Endothelial cell of umbilical vein (primary cell): Measurements from ENCODE around the gene HOXC12.

Experiments
- EZH2 ChIP-seq: IDR thresholded peaks from 2 replicates; pipeline ENCODE4 v1.6.1; 2012; ENCODE audit warnings: borderline replicate concordance, low read depth, mild to moderate bottlenecking, moderate library complexity, low read length, inconsistent platforms; ENCODE audit not compliant: severe bottlenecking
- GATA2 ChIP-seq: IDR thresholded peaks from 2 replicates; pipeline ENCODE4 v1.7.0; 2011; ENCODE audit warnings: low read depth, mild to moderate bottlenecking, moderate library complexity, mixed read lengths, low read length; ENCODE audit not compliant: insufficient read length, insufficient read depth
- MYC ChIP-seq: IDR thresholded peaks from one replicate; pipeline ENCODE4 v1.6.1; 2011; ENCODE audit warnings: mild to moderate bottlenecking, low read depth, low read length
- POLR2A ChIP-seq: IDR thresholded peaks from 2 replicates; pipeline ENCODE4 v1.6.1; 2012; ENCODE audit warnings: low read depth, mild to moderate bottlenecking, control low read depth, low read length
- POLR2AphosphoS5 ChIP-seq: IDR thresholded peaks from 2 replicates; pipeline ENCODE4 v1.6.1; 2012; ENCODE audit warnings: low read depth, mild to moderate bottlenecking, control low read depth, low read length, moderate library complexity; ENCODE audit not compliant: insufficient read depth
- TF ChIP-seq, protein P1 (sequence below), 2 donors: IDR thresholded peaks; 1 replicate in 1 of 2; 2 replicates in 1 of 2; pipeline ENCODE4 v1.5.1; 2011; ENCODE audit warnings: low read length in 2 of 2, mild to moderate bottlenecking in 2 of 2, moderate library complexity in 2 of 2, control low read depth in 1 of 2, inconsistent platforms in 1 of 2, low read depth in 1 of 2; ENCODE audit not compliant: insufficient read depth in 1 of 2; ENCODE audit errors: extremely low read depth in 1 of 2
- TF ChIP-seq, protein P2 (sequence below): IDR thresholded peaks from 2 replicates; pipeline ENCODE4 v1.6.1; 2011; ENCODE audit not compliant: insufficient read depth, insufficient read length

DNA sequence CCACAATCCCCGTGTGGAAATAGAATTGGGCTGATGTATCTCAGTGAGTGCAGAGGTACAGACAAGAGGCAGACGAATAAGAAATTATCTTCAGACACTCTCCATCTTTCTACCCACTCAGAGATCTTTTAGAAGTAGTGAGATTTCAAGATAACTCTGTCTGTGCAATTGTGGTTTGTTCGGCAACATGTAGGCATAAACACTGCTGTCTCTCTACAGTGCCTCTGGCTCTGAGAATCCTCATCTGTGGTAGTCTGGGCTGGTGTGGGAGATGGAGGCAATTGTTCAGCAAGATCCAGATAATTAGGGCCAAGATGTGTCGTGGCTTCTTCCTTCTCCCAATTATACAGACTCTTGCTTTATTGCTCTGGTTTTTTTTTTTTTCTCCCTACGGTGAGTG lies 13.0 kb upstream of the HOXC12 start:
- TF ChIP-seq, protein P1, sequence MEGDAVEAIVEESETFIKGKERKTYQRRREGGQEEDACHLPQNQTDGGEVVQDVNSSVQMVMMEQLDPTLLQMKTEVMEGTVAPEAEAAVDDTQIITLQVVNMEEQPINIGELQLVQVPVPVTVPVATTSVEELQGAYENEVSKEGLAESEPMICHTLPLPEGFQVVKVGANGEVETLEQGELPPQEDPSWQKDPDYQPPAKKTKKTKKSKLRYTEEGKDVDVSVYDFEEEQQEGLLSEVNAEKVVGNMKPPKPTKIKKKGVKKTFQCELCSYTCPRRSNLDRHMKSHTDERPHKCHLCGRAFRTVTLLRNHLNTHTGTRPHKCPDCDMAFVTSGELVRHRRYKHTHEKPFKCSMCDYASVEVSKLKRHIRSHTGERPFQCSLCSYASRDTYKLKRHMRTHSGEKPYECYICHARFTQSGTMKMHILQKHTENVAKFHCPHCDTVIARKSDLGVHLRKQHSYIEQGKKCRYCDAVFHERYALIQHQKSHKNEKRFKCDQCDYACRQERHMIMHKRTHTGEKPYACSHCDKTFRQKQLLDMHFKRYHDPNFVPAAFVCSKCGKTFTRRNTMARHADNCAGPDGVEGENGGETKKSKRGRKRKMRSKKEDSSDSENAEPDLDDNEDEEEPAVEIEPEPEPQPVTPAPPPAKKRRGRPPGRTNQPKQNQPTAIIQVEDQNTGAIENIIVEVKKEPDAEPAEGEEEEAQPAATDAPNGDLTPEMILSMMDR (IDR thresholded peaks at IDR 0.05; ENCODE audit: extremely low read depth in 1 of 2, insufficient read depth in 1 of 2, low read depth in 1 of 2, low read length in 2 of 2), result no peak
- TF ChIP-seq POLR2A (no peak), GATA2 (no peak), EZH2 (no peak), MYC (no peak), POLR2AphosphoS5 (no peak)
- TF ChIP-seq, protein P2, sequence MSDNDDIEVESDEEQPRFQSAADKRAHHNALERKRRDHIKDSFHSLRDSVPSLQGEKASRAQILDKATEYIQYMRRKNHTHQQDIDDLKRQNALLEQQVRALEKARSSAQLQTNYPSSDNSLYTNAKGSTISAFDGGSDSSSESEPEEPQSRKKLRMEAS, result no peak
